HG03175 (cell line): ENCODE results near the gene AKIRIN2.

ENCODE experiments used
- ATAC-seq: cut with Tn5 transposase; IDR thresholded peaks from one replicate; pipeline ENCODE4 v1.9.1; 2021; ENCODE audit warnings: mild to moderate bottlenecking, moderate library complexity; ENCODE audit not compliant: unreplicated experiment

AKIRIN2 gene

GRCh38 chr6:87658516-87658915 lies 43.5 kb downstream of the AKIRIN2 start:
- ATAC-seq: no peak

DNA sequence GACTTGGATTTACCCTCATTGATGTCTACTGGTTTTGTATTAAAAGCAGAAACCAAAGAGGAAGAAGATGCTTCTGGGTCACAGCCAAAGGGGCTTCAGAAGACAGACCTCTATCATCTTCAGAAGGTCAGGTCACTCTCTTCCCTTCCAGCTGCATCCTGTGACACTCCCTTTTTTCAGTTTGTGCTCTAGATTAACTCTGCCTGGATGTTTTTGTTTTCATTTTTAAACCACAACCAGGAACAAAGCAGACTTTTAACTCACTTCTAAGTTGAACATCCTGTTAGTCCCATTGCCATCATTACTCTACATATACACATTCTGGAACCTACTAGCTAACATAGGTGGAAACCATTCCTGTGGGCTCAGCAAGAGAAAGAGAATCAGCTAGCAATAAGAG lies 45.2 kb downstream of the AKIRIN2 start:
- peak; percentile 63 for ATAC-seq

- no peak for ATAC-seq
These were observed 46.2 kb downstream of the AKIRIN2 start for GRCh38 chr6:87655824-87656223.

- ATAC-seq: no peak
These were observed 47.1 kb downstream of the AKIRIN2 start for GRCh38 chr6:87654875-87655454.

DNA sequence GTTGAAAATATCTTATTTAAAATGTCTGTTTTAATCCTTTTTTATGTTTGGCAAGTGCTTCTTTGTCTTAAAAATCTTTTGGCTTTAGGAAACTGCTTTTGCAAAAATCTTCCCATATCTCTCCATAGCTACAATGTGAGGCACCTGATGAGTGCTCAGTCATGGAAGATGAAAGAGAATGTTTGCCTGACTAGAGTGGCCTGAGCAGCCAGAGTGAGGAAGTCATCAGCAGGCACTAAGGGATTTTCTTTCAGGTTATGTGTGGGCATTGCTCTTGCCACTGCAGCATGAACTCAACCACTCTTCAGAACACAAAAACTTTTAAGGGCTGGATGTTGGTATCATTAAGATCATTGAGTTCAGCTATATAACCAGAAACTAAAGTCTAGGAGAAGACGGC lies 47.9 kb downstream of the AKIRIN2 start:
- no peak for ATAC-seq

DNA sequence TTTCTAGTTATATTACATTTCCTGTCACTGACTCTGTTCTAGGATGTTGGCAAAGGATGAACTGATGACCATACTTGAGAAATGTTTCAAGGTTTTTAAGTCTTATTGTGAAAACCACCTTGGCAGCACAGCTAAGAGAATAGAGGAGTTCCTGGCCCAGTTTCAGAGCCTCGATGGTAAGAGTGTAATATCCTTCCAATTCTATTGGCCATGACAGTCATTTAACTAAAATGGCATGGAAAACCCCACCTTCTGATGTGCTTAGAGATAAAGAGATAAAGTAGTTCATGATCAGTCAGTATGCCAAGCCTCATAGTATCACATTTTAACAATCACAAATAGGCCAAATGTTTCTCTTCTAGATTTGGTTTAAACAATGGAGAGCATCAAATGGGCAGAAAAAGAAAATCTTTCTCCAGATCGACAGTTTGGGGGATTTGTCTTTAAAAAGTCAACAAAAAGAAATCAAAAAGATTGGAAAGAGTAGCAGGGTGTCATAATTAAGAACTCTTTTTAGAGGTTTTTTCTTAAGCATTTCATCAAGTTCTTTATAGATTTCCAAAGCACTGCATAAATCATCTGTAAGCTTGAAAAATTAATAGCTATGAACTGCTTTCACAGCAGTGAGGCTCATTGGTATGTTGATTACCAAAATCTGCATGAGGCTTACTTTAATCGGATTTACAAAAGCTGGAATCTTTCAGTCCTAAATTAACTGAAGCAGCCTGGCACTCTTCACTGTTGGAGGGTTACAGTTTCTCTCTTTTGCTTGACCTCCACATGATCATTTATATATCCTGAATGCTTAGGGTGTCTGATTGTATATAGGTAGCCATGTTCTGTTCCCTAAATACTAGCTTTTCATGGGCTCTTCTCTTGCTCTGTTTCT lies 48.7 kb downstream of the AKIRIN2 start:
- no peak for ATAC-seq

GRCh38 chr6:87645080-87645479 lies 57.0 kb downstream of the AKIRIN2 start:
- no peak for ATAC-seq

DNA sequence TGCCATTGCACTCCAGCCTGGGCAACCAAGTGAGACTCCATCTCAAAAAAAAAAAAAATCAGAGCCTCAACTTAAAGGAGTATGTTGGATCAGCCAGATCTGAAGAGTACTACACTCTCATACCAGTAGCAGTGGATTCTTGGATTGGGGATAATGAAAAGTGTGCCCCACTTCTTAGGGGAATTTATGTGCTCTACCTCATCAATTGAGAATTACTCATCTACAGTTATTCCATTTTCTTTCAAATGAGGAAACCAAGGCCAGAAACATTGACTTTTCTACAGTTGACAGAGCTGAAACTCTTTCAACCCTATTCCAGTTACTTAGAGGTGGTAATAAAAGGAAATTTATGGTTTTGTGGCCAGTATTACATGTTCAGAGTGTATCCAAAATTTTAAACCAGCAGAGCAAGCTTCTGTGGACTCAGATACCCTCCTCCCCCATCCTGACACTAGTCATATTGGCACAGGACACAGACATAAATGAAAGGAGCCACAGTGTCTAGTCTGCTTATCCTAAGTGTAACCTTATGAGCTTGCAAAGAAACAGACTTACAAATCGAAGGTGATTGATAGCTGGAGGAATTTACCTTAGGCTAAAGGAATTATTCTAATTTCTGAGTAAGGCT lies 60.9 kb downstream of the AKIRIN2 start:
- no peak for ATAC-seq

DNA sequence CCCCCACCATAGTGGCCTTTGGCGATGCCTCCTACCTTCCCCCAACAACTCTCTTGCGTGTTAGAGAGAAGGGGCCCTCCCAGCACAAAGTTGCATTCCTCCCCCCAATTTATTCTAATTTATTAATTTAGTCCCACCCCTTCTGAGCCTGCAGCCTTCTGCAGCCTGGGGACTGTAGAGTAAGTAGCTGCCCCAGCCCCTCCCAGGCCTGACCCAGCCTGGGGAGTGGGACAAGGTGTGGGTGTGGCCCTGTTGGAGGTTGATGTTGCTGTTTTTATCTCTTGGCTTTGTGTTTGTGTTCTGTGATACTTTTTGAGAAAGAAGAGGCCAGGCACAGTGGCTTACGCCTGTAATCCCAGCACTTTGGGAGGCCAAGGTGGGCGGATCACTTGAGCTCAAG lies 62.7 kb downstream of the AKIRIN2 start:
- ATAC-seq: no peak

- ATAC-seq: no peak
These were observed 64.9 kb downstream of the AKIRIN2 start for GRCh38 chr6:87637106-87637505.

- no peak for ATAC-seq
These were observed 65.7 kb downstream of the AKIRIN2 start for GRCh38 chr6:87636315-87636714.

GRCh38 chr6:87633851-87634250 lies 68.2 kb downstream of the AKIRIN2 start:
- no peak for ATAC-seq

DNA sequence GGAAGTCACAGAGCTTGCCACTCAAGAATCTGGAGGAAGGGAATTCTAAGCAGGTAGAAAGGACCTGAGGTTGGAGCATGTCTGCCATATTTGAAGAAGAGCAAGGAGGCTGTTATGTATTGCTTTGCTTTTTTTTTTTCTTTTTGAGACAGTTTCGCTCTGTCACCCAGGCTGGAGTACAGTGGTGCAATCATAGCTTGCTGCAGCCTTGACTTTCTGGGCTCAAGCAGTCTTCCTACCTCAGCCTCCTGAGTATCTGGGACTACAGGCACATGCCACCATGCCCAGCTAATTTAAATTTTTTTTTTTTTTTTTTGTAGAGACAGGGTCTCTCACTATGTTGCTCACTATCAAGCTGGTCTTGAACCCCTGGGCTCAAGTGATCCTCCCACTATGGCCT lies 71.3 kb downstream of the AKIRIN2 start:
- ATAC-seq: no peak

DNA sequence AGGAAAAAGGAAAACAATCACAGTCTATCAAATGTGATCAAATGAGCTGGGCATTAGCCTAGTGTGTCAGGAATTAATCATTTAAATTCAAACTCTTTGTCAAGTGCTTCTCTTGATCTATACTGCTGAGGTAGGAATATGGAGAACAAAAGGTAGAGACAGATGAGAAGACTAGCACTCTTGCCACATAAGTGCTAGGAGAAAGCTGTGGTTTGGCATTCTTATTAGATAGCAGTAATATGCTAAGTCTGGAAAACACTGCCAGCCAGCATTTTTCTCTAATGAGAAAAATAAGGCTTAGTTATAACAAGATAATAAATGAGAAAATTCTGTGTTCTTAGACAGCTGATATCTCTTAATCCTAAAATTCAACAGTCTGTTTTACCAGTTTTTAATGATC lies 73.2 kb downstream of the AKIRIN2 start:
- no peak for ATAC-seq

DNA sequence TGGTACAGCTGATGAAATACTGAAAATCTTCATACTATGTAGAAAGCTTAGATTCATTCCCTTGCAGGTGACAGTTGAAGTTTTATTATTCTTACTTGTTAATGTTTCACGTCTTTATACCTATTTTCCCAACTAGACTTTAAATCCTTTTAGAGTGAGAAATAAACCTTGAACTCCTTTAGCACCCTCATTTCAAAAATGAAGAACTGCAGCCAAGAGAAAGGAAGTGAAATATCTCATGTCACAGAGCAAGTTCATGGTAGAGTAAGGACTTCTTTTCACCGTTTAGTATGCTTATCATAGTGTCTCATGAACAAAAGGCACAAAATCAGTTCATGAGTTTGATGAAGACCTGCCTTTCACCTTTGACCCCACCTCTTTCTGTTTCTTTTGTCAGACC lies 73.6 kb downstream of the AKIRIN2 start:
- peak; percentile 46 for ATAC-seq
